Body of pancreas (tissue), 4 donors: ENCODE results near the gene CNST. TPM values are rescaled to one million over a fixed set of nuclear protein-coding genes. Genes with fewer than 3 reads are reported as not detected.

Experiments used
- ATAC-seq: fragments of 150-250 bp; one replicate; pipeline ENCODE4 v1.9.1; 2016
- DNase-seq, 4 donors: peaks; one replicate each; pipeline ENCODE4 v3.0.0-alpha.2; 2019
- H3K27ac ChIP-seq, 4 donors: fragments of 200-600 bp; sonication (generic); 1 replicate in 3 of 4; 2 replicates in 1 of 4; pipeline versions ENCODE4 v1.5.1 to v1.6.1; 2016 to 2019; ENCODE audit warnings: mild to moderate bottlenecking in 1 of 4, mixed read lengths in 1 of 4, moderate library complexity in 1 of 4
- H3K27me3 ChIP-seq, 2 donors: fragments of 200-600 bp; sonication (generic); one replicate each; pipeline ENCODE4 v1.6.0; 2016; ENCODE audit warnings: mild to moderate bottlenecking in 1 of 2
- H3K36me3 ChIP-seq, 2 donors: fragments of 200-600 bp; sonication (generic); replicated peaks in 1 of 2; 2 replicates each; pipeline ENCODE4 v1.5.1; 2016; ENCODE audit warnings: low read depth in 2 of 2; ENCODE audit not compliant: insufficient read depth in 1 of 2
- H3K4me1 ChIP-seq: fragments of 200-600 bp; sonication (generic); one replicate; pipeline ENCODE4 v1.6.0; 2016
- H3K4me3 ChIP-seq, 2 donors: fragments of 200-600 bp; sonication (generic); 1 replicate in 1 of 2; 2 replicates in 1 of 2; pipeline ENCODE4 v1.5.1; 2016 to 2019
- H3K9me3 ChIP-seq, 3 donors: fragments of 200-600 bp; sonication (generic); 1 replicate in 2 of 3; 2 replicates in 1 of 3; pipeline ENCODE4 v1.5.1; 2016
- CTCF ChIP-seq, 7 experiments: fragments of 450-650 bp in 4 of 7; fragments of 200-600 bp in 3 of 7; sonication (generic) in 3 of 7; IDR thresholded peaks; one replicate each; pipeline ENCODE4 v1.5.1; 2016 to 2019; ENCODE audit warnings: antibody characterized with exemption in 7 of 7
- POLR2A ChIP-seq, 3 donors: fragments of 450-650 bp; IDR thresholded peaks; one replicate each; pipeline ENCODE4 v1.6.1; 2016; ENCODE audit warnings: antibody characterized with exemption in 3 of 3, mild to moderate bottlenecking in 2 of 3
- WGBS, 2 donors: methylation state at CpG; one replicate each; pipeline ENCODE4 v1.1.5; 2017; 5-methylcytosine and 5-hydroxymethylcytosine counted together
- intact Hi-C: fragments of 100-400 bp; cut with DNase I; formaldehyde crosslinking; loops from one replicate; pipeline ENCODE4 v1.15.1; 2023
- total RNA-seq, 2 donors: library from RNA; depleted of rRNA; stranded (reverse); fragments of >200 nt; gene quantifications; one replicate each; pipeline ENCODE4 v1.1.0, GENCODE V29; 2016

The CNST gene
- total RNA-seq, 2 donors from 2014 or later: 10.9 to 12.2 TPM

GRCh38 chr1:246667773-246668172 lies 101.5 kb downstream of the CNST start:
- intact Hi-C loops: no loop called here
- Histone ChIP-seq H3K4me1 (no peaks in the 10 kb centered on the region), H3K36me3 (no peaks in the 10 kb centered on the region), H3K4me3 (no peak overlapping the region), H3K27me3 (no peaks in the 10 kb centered on the region), H3K27ac (no peak overlapping the region), H3K9me3 (no peaks in the 10 kb centered on the region)
- TF ChIP-seq POLR2A (IDR thresholded peaks at IDR 0.05): no peak
- TF ChIP-seq CTCF (IDR thresholded peaks at IDR 0.05): no peak
- DNase-seq (no peak), ATAC-seq (no peak)
- 93 to 96% methylated on average over 5 of the region's 5 CpGs for WGBS, 2 donors

GRCh38 chr1:246669659-246670058 lies 103.4 kb downstream of the CNST start:
- Histone ChIP-seq H3K27ac (no peak overlapping the region), H3K4me3 (no peak overlapping the region), H3K9me3 (no peaks in the 10 kb centered on the region), H3K36me3 (no peaks in the 10 kb centered on the region), H3K27me3 (no peaks in the 10 kb centered on the region), H3K4me1 (no peaks in the 10 kb centered on the region)
- DNase-seq (no peak), ATAC-seq (no peak)
- no peak for TF ChIP-seq CTCF (IDR thresholded peaks at IDR 0.05)
- no peak for TF ChIP-seq POLR2A (IDR thresholded peaks at IDR 0.05)
- intact Hi-C loops: no loop called here
- 85 to 97% methylated on average over 6 of the region's 6 CpGs for WGBS, 2 donors

- no peak overlapping the region for H3K27ac ChIP-seq
- no peaks in the 10 kb centered on the region for H3K9me3 ChIP-seq
- no peaks in the 10 kb centered on the region for H3K4me1 ChIP-seq
- TF ChIP-seq POLR2A (IDR thresholded peaks at IDR 0.05) (no peak), CTCF (IDR thresholded peaks at IDR 0.05) (no peak)
- no peaks in the 10 kb centered on the region for H3K36me3 ChIP-seq
- 88 to 90% methylated on average over 8 of the region's 8 CpGs for WGBS, 2 donors
- DNase-seq (no peak), ATAC-seq (no peak)
- intact Hi-C loops: no loop called here
- no peak overlapping the region for H3K4me3 ChIP-seq
- no peaks in the 10 kb centered on the region for H3K27me3 ChIP-seq
These were observed 107.8 kb downstream of the CNST start for GRCh38 chr1:246674049-246674448.

GRCh38 chr1:246677842-246678241 lies 111.6 kb downstream of the CNST start:
- Histone ChIP-seq H3K9me3 (no peaks in the 10 kb centered on the region), H3K36me3 (no peaks in the 10 kb centered on the region), H3K27me3 (no peaks in the 10 kb centered on the region), H3K4me1 (no peaks in the 10 kb centered on the region), H3K4me3 (no peak overlapping the region), H3K27ac (no peak overlapping the region)
- DNase-seq (no peak), ATAC-seq (no peak)
- WGBS, 2 donors: 58 to 60% methylated on average over 2 of the region's 2 CpGs
- no peak for TF ChIP-seq CTCF (IDR thresholded peaks at IDR 0.05)
- TF ChIP-seq POLR2A (IDR thresholded peaks at IDR 0.05): no peak
- intact Hi-C loops: no loop called here
